HG02973 (cell line): ENCODE measurements around the gene MIEF1.

Experiments used
- ATAC-seq: cut with Tn5 transposase; IDR thresholded peaks from one replicate; pipeline ENCODE4 v1.9.1; 2021; ENCODE audit warnings: moderate library complexity; ENCODE audit not compliant: unreplicated experiment

MIEF1 gene

GRCh38 chr22:39470451-39471291 lies 31.4 kb upstream of the MIEF1 start:
- no peak for ATAC-seq

DNA sequence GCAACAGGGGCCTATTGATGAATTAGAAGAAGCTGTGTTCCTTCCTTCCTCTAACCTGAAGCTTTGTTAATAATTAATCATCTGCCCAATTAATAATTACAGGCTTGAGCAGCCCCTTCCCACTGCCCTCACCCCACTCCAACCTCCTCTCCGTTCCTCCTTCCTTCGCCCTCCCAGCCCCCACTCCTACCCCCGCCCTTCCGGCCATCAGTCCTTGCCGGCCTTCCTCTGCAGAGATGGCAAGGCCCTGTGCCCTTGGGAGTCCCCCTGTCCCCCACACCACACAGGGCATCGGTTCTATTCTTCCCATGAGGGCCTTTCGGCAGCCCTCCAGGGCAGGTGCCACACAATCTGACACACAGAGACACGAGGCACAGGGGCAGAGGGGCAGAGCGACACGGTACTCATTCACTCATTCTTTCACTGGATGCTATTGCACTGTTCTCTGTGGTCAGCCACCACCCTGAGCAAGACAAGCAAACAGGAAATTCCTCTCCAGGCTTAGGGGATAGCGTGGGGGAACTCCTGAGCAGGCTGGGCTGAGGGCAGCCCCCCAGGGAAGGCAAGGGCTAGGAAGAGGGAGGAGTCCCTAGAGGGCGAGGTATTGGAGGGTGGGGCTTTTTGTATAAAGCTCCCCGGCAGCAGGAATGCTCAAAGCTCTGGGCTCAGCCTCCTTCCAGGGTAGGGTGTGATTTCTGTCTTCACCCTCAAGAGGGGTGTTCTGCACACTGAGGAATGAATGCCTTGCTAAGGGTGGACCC lies 30.5 kb upstream of the MIEF1 start:
- no peak for ATAC-seq

DNA sequence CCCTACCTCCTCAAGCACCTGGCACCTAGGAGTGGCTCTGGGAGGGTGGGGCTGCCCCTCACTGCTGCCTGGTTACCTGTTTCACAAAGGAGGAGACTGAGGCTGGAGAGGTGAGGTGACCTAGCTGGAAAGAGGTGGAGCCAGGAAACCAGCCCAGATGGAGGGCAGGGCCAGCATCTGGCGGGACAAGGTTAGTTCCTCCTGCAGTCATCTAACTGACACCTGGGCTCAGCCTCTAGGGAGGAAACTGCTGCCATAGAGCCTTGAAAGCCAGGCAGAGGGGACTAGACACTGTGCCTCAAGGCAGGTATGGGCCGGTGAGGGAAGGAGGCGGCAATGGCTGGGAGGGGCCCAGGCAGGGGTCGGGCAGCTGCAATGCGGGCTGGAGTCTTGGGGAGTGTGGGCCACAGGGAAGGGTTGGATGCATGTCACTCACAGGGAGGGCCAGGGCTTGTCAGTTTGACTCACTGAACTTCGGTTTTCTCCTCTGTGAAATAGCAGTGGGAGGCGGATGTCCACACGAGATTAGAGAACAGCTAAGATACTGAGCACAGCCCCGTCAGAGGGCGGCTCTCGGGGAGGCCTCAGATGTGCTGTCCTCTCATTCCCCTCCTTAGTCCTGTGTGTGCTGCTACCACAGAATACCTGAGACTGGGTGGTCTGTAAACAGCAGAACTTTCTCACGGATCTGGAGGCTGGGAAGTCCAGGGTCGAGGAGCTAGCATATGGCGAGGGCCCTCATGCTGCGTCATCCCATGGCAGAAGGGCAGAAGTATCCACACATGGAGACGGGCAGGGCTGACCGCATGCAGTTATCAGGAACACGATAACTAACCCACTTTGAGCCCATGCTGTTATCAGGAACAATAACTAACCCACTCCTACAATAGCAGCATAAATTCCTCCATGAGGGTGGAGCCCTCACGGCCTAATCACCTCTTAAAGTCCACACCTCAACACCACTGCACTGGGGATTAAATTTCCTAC lies 29.2 kb upstream of the MIEF1 start:
- ATAC-seq: no peak

DNA sequence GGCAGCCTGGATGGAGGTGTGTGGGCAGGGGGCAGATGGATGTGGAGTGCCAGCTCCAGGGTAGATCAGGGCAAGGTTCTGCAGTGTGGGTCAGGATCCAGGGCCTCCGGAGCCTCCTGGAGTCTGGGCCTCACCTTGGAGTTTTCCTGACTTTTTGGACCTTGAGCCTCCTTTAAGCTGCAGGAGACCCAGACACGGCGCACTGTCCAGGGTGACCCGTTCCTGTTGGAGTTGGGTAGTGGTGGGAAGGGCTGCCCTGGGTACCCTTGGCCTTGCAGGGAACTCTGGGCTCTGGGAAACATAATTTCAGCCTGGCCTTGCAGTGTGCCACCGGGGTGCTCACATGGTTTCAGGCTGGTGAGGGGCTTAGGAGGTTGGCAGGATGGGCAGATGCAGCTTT lies 28.2 kb upstream of the MIEF1 start:
- ATAC-seq: no peak

- ATAC-seq: no peak
Measured at GRCh38 chr22:39474351-39475111, 27.6 kb upstream of the MIEF1 start.

DNA sequence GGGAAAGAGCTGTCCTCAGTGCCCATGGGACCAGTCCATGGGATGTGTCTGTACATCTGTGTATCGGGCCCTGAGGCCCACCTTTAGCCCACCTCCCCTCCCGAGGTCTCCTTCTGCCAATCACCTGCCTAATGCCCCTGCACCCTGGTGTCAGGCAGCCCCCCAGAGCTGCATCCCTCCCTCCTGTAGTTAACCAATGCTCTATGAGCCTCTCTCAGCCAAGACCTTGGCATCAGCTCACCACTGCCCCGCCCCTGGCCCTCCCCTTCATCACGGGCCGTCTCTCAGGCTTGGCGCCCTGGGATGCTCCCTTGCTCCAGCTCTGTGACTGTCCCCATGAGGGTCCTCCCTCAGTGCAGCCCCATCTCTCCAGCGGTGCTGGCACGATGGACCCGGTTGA lies 26.8 kb upstream of the MIEF1 start:
- no peak for ATAC-seq

DNA sequence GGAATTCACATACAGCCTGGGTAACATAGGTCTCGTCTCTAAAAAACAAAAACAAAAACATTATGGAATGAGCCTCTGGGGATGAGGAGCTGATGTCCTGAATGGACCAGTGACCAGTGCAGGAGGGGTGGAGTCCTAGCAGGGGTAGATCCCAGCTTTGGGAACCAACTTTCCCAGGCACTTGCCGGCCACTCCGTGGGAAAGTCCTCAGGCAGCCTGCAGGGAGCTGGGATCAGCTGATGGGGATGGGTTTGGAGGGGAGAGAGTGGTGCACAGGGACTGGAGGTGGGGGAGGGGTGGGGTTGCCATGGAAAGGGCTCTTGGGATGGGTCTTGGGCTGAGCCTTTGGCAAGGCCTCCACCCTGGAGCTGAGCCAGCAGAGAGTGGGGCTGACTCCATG lies 26.2 kb upstream of the MIEF1 start:
- ATAC-seq: no peak

- no peak for ATAC-seq
Measured at GRCh38 chr22:39476664-39477063, 25.4 kb upstream of the MIEF1 start.

DNA sequence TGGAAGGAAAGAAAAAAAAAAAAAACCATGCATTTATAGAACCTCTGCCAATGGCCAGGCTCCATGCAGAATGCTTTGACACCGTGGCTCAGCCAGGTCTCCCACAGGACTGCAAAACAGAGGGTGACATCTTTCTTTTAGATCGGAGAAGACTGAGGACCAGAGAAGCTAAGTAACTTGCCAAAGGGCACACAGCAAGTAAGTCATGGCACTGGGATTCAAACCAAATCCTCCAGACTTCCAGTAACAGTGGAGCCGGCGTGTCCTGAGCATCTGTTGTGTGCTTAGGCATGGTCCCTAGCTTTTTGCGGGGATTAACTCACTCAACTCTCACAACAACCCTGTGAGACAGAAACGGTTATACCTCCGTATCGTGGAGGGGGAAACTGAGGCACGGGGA lies 24.5 kb upstream of the MIEF1 start:
- no peak for ATAC-seq

DNA sequence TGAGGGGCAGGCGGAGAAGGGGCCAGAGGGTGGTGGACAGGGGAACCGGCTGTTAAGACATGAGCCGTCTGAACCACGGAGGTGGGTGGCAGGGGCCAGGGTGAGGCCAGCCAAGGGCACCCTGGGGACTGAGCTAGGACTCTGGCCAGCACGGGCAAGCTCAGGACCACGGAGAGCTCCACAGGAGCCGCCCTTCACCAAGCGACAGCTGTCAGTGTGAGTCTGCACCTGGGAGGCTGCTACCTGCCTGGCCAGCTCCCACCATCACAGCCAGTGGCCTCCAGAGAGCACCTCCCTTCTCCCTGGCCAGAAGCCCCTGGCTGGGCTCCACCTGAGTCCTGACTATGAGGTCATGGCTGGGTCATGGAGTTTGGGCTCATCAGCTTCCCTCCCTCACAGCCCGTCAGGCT lies 23.6 kb upstream of the MIEF1 start:
- ATAC-seq: no peak

- no peak for ATAC-seq
Measured at GRCh38 chr22:39479254-39479653, 22.8 kb upstream of the MIEF1 start.

- ATAC-seq: no peak
Measured at GRCh38 chr22:39480557-39480956, 21.5 kb upstream of the MIEF1 start.

- no peak for ATAC-seq
Measured at GRCh38 chr22:39481054-39481453, 21.0 kb upstream of the MIEF1 start.

GRCh38 chr22:39481595-39481994 lies 20.5 kb upstream of the MIEF1 start:
- ATAC-seq: no peak

- ATAC-seq: no peak
Measured at GRCh38 chr22:39482768-39483167, 19.3 kb upstream of the MIEF1 start.

DNA sequence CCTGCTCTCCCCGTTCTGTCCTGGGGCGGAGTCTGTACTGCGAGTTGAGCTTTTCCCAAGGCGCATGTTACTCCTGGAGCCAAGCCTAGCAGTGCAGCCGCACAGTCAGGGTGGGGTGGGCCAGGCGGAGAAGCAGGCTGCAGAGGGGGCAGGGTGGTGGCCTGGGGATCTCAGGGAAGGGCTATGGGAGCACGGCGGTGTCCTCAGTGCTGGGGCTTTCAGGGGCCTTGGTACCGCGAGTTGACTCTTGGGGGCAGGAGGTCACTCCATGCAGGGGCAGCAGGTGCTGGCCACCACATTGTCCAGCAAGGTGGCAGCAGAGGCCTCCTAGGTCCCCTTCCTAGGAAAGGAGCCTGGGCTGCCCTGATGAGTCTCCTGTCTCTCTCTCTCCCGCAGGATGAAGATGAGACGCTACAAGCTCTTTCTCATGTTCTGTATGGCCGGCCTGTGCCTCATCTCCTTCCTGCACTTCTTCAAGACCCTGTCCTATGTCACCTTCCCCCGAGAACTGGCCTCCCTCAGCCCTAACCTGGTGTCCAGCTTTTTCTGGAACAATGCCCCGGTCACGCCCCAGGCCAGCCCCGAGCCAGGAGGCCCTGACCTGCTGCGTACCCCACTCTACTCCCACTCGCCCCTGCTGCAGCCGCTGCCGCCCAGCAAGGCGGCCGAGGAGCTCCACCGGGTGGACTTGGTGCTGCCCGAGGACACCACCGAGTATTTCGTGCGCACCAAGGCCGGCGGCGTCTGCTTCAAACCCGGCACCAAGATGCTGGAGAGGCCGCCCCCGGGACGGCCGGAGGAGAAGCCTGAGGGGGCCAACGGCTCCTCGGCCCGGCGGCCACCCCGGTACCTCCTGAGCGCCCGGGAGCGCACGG lies 14.9 kb upstream of the MIEF1 start:
- ATAC-seq: no peak

GRCh38 chr22:39487826-39488520 lies 14.1 kb upstream of the MIEF1 start:
- no peak for ATAC-seq

DNA sequence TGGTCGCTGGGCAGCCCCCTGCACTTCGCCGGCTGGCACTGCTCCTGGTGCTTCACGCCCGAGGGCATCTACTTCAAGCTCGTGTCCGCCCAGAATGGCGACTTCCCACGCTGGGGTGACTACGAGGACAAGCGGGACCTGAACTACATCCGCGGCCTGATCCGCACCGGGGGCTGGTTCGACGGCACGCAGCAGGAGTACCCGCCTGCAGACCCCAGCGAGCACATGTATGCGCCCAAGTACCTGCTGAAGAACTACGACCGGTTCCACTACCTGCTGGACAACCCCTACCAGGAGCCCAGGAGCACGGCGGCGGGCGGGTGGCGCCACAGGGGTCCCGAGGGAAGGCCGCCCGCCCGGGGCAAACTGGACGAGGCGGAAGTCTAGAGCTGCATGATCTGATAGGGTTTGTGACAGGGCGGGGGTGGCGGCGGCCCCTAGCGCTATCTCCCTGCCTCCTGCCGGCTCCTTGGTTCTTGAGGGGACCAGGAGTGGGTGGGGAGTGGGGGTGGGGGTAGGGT lies 13.5 kb upstream of the MIEF1 start:
- ATAC-seq: no peak
